PFSK-1 (cell line): ENCODE results near the gene TAS2R41. TPM values are rescaled to one million over a fixed set of nuclear protein-coding genes. Genes with fewer than 3 reads are reported as not detected.

Experiments used
- FOXP2 ChIP-seq: optimal IDR thresholded peaks from 2 replicates; pipeline ENCODE3; 2011; ENCODE audit warnings: borderline replicate concordance, control low read depth, inconsistent platforms; ENCODE audit not compliant: insufficient read depth; ENCODE audit errors: extremely low read length, extremely low read depth
- POLR2AphosphoS5 ChIP-seq: IDR thresholded peaks from 2 replicates; pipeline ENCODE4 v1.6.1; 2012; ENCODE audit warnings: low read depth, mild to moderate bottlenecking, control low read depth, low read length, moderate library complexity
- SIN3A ChIP-seq: IDR thresholded peaks from 2 replicates; pipeline ENCODE4 v1.6.1; 2012; ENCODE audit warnings: mild to moderate bottlenecking, low read length, moderate library complexity, borderline replicate concordance; ENCODE audit not compliant: insufficient read depth
- TAF1 ChIP-seq: IDR thresholded peaks from 2 replicates; pipeline ENCODE4 v1.6.1; 2012; ENCODE audit warnings: low read length, control low read depth, borderline replicate concordance; ENCODE audit not compliant: insufficient read depth
- polyA plus RNA-seq: library from polyadenylated mRNA; unstranded; fragments of >200 nt; gene quantifications from one replicate; pipeline ENCODE4 v1.2.1, GENCODE V29; 2012; ENCODE audit warnings: low read depth, missing spikeins; ENCODE audit not compliant: insufficient read length
- TF ChIP-seq, protein P1 (sequence below), 2 experiments: IDR thresholded peaks; 2 replicates each; pipeline versions ENCODE4 v1.6.1 to v1.8.0; 2011 to 2012; ENCODE audit warnings: low read depth in 2 of 2, low read length in 2 of 2, control low read depth in 1 of 2, inconsistent platforms in 1 of 2, mild to moderate bottlenecking in 1 of 2, moderate library complexity in 1 of 2; ENCODE audit not compliant: insufficient read depth in 1 of 2

Gene TAS2R41, protein sequence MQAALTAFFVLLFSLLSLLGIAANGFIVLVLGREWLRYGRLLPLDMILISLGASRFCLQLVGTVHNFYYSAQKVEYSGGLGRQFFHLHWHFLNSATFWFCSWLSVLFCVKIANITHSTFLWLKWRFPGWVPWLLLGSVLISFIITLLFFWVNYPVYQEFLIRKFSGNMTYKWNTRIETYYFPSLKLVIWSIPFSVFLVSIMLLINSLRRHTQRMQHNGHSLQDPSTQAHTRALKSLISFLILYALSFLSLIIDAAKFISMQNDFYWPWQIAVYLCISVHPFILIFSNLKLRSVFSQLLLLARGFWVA
- not detected for polyA plus RNA-seq

DNA sequence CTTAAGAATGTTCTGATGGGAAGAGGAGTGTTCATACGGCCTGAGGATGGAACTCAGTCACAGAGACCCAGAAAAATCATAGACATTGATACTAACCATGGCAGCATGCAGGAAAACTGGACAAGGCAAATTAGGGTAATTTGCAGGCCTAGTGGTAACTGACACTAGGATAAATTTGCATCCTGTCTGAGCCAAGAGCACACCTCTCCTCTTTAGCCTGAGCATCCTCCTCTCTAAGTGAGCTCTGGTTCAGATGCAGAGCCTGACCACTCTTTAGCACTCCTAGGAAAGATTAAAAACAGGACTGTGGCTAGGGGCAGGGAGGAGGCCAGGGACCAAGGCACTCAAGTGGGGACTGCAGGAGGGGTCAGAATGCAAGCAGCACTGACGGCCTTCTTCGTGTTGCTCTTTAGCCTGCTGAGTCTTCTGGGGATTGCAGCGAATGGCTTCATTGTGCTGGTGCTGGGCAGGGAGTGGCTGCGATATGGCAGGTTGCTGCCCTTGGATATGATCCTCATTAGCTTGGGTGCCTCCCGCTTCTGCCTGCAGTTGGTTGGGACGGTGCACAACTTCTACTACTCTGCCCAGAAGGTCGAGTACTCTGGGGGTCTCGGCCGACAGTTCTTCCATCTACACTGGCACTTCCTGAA lies at the start of gene TAS2R41:
Gene TAS2R41 (plus strand): TSS at position 373 of the 650 bp plus-strand sequence. CDS start 0 bp downstream, at position 373.
- TF ChIP-seq, protein P1, sequence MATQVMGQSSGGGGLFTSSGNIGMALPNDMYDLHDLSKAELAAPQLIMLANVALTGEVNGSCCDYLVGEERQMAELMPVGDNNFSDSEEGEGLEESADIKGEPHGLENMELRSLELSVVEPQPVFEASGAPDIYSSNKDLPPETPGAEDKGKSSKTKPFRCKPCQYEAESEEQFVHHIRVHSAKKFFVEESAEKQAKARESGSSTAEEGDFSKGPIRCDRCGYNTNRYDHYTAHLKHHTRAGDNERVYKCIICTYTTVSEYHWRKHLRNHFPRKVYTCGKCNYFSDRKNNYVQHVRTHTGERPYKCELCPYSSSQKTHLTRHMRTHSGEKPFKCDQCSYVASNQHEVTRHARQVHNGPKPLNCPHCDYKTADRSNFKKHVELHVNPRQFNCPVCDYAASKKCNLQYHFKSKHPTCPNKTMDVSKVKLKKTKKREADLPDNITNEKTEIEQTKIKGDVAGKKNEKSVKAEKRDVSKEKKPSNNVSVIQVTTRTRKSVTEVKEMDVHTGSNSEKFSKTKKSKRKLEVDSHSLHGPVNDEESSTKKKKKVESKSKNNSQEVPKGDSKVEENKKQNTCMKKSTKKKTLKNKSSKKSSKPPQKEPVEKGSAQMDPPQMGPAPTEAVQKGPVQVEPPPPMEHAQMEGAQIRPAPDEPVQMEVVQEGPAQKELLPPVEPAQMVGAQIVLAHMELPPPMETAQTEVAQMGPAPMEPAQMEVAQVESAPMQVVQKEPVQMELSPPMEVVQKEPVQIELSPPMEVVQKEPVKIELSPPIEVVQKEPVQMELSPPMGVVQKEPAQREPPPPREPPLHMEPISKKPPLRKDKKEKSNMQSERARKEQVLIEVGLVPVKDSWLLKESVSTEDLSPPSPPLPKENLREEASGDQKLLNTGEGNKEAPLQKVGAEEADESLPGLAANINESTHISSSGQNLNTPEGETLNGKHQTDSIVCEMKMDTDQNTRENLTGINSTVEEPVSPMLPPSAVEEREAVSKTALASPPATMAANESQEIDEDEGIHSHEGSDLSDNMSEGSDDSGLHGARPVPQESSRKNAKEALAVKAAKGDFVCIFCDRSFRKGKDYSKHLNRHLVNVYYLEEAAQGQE (IDR thresholded peaks at IDR 0.05; ENCODE audit: insufficient read depth in 1 of 2, low read depth in 2 of 2, low read length in 2 of 2): no peak
- TF ChIP-seq FOXP2 (no peak), POLR2AphosphoS5 (no peak), SIN3A (no peak), TAF1 (no peak)

DNA sequence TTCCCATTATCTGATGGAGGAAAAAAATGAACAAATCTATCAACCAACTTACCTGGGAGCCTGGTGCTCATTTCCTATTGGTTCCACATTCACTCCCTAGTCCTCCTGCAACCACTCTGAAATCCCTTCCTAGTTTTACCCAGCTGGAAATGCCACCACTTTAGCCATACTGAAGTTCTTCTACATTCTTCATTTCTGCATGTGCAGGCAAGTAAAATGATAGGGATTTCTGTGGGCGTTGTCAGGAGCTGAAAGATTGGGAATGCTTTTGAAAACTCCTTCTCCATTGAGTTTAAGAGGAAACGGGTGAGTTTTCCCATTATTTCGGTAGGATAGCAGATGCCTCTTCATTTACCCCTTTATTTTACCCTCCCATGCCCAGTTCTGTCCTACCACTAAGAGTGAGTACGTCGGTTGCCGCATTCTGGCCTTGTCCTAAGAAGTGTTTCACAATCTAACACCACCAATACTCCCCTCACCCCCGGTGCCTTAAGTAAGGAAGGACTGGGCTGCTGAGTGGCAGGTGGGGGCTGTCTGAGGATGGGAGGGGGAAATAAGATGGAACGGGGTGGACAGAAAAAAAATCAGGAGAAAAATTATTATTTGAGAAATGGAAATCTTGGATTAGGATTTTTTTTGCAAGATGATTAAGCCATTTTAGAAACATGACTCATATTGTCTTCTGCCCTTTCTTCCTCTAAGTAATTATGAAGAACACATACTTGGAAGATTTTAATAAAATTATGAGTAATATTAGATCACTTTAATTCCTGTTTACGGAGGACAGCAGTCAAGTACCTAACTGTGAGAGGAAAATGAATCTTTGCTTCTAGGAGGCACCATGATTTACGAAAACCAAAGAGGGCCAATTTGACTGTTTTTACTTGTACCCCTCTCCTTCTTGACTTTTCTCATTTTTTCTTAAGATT lies 47.6 kb upstream of the TAS2R41 start:
- TF ChIP-seq FOXP2 (no peak), SIN3A (no peak), TAF1 (no peak), POLR2AphosphoS5 (no peak)
- TF ChIP-seq, protein P1 (IDR thresholded peaks at IDR 0.05; ENCODE audit: insufficient read depth in 1 of 2, low read depth in 2 of 2, low read length in 2 of 2): no peak

DNA sequence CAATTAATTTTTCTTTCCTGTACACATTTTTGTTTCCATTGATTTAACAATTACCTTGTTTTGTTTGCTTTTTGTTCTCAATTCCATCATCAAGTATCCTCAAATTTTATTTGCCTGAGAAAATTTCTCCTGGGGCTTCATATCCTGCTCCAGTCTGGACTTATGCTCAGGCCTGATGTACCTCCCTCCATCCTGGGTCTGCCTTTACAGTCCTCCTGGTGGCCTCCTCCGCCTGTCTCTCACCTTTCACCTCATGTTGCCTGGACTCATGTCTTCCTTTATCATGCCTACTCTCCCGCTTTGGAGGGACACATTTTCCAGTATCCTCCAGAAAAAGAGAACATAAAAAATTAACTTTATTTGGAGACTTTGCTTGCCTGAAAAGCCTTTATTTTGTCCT lies 46.6 kb upstream of the TAS2R41 start:
- TF ChIP-seq POLR2AphosphoS5: no peak
- TF ChIP-seq TAF1: no peak
- TF ChIP-seq SIN3A: no peak
- TF ChIP-seq, protein P1 (IDR thresholded peaks at IDR 0.05; ENCODE audit: insufficient read depth in 1 of 2, low read depth in 2 of 2, low read length in 2 of 2): no peak
- no peak for TF ChIP-seq FOXP2

GRCh38 chr7:143433759-143434158 lies 43.9 kb upstream of the TAS2R41 start:
- no peak for TF ChIP-seq POLR2AphosphoS5

DNA sequence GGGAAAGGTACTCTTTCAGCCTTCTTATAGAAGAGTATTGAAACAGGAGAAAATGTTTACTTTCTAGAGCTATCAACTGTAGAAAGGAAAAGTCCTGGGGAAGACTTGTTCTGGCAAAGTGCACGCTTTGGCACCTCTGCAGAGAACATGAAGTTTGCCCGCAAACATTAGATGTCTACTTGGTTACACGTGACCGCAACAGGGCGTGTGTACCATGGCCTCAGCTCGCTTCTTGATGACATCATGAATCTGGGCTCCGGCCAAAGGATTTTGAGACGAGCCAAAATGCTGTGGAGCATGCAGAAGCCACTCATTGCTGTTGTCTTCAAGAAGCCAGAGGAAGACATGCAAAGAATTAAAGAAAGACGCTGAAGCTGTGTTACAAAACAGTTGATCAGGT lies 43.0 kb upstream of the TAS2R41 start:
- TF ChIP-seq FOXP2 (no peak), TAF1 (no peak), POLR2AphosphoS5 (no peak), SIN3A (no peak)
- TF ChIP-seq, protein P1 (IDR thresholded peaks at IDR 0.05; ENCODE audit: insufficient read depth in 1 of 2, low read depth in 2 of 2, low read length in 2 of 2): no peak
